Lower leg skin (tissue), 4 donors: ENCODE measurements around the gene ADGRD1. TPM values are rescaled to one million over a fixed set of nuclear protein-coding genes. Genes with fewer than 3 reads are reported as not detected.

Experiments used
- DNase-seq, 2 donors: peaks; one replicate each; pipeline ENCODE4 v3.0.0-alpha.2; 2019; ENCODE audit warnings: low spot score in 2 of 2
- H3K4me3 ChIP-seq: fragments of 200-600 bp; sonication (generic); 2 replicates; pipeline ENCODE4 v1.5.1; 2017; ENCODE audit warnings: mild to moderate bottlenecking, low read depth; ENCODE audit not compliant: poor library complexity, severe bottlenecking
- CTCF ChIP-seq, 3 donors: fragments of 450-650 bp; IDR thresholded peaks; one replicate each; pipeline ENCODE4 v1.5.1; 2016; ENCODE audit warnings: antibody characterized with exemption in 3 of 3, mild to moderate bottlenecking in 3 of 3, moderate library complexity in 2 of 3
- POLR2A ChIP-seq, 2 donors: fragments of 450-650 bp; IDR thresholded peaks; one replicate each; pipeline ENCODE4 v1.6.1; 2016 to 2017; ENCODE audit warnings: antibody characterized with exemption in 2 of 2, mild to moderate bottlenecking in 1 of 2, moderate library complexity in 1 of 2
- WGBS, 2 donors: methylation state at CpG; one replicate each; pipeline ENCODE4 v1.1.5; 2018; 5-methylcytosine and 5-hydroxymethylcytosine counted together
- intact Hi-C: fragments of 100-400 bp; cut with DNase I; formaldehyde crosslinking; loops from one replicate; pipeline ENCODE4 v1.15.0; 2023; ENCODE audit warnings: low total_unique reads
- total RNA-seq, 4 donors: library from RNA; depleted of rRNA; stranded (reverse); fragments of >200 nt; gene quantifications; one replicate each; pipeline ENCODE4 v1.1.0, GENCODE V29; 2016

Gene ADGRD1
- total RNA-seq, 4 donors from 2014 or later, result 8.3 to 11.6 (median 8.9) TPM

GRCh38 chr12:130916241-130916911 lies 37.3 kb upstream of the ADGRD1 start:
- intact Hi-C loops, result no loop called here
- H3K4me3 ChIP-seq, result no peak overlapping the region
- TF ChIP-seq CTCF (IDR thresholded peaks at IDR 0.05) (peak in 1 of 3 donors; percentile 87), POLR2A (IDR thresholded peaks at IDR 0.05) (no peak)
- peak in 1 of 2 donors; percentile 90 for DNase-seq
- 13 to 14% methylated on average over 36 of the region's 37 CpGs for WGBS, 2 donors

- 86 to 89% methylated on average over 13 of the region's 13 CpGs for WGBS, 2 donors
- intact Hi-C loops, result no loop called here
- TF ChIP-seq CTCF (IDR thresholded peaks at IDR 0.05) (no peak), POLR2A (IDR thresholded peaks at IDR 0.05) (no peak)
- H3K4me3 ChIP-seq, result no peak overlapping the region
- no peak for DNase-seq
These were observed 36.1 kb upstream of the ADGRD1 start for GRCh38 chr12:130917607-130918006.

GRCh38 chr12:130919086-130919485 lies 34.6 kb upstream of the ADGRD1 start:
- WGBS, 2 donors, result 34 to 40% methylated on average over 1 of the region's 1 CpG
- intact Hi-C loops, result no loop called here
- no peak for DNase-seq
- H3K4me3 ChIP-seq, result no peak overlapping the region
- TF ChIP-seq CTCF (IDR thresholded peaks at IDR 0.05) (no peak), POLR2A (IDR thresholded peaks at IDR 0.05) (no peak)

GRCh38 chr12:130920119-130920703 lies 33.5 kb upstream of the ADGRD1 start:
- WGBS, 2 donors, result 78 to 80% methylated on average over 15 of the region's 15 CpGs
- no peak for DNase-seq
- intact Hi-C loops, result loop anchor here (10.0 kb wide), 1 partner anchor 205 kb away; no protein-coding TSS in a partner anchor
- TF ChIP-seq POLR2A (IDR thresholded peaks at IDR 0.05), result no peak
- TF ChIP-seq CTCF (IDR thresholded peaks at IDR 0.05), result no peak
- no peak overlapping the region for H3K4me3 ChIP-seq

- intact Hi-C loops, result loop anchor here (10.0 kb wide), 1 partner anchor 204 kb away; no protein-coding TSS in a partner anchor
- peak; percentile 84 to 95 for DNase-seq
- no peak overlapping the region for H3K4me3 ChIP-seq
- 51 to 62% methylated on average over 8 of the region's 8 CpGs for WGBS, 2 donors
- TF ChIP-seq CTCF (IDR thresholded peaks at IDR 0.05) (no peak), POLR2A (IDR thresholded peaks at IDR 0.05) (no peak)
These were observed 32.9 kb upstream of the ADGRD1 start for GRCh38 chr12:130920723-130921381.
